NCI-H1048 (cell line): ENCODE data around the gene ROBO1.

Experiments used
- DNase-seq: peaks from one replicate; lab custom pipeline; 2025; lab: John Stamatoyannopoulos, UW

The ROBO1 gene

DNA sequence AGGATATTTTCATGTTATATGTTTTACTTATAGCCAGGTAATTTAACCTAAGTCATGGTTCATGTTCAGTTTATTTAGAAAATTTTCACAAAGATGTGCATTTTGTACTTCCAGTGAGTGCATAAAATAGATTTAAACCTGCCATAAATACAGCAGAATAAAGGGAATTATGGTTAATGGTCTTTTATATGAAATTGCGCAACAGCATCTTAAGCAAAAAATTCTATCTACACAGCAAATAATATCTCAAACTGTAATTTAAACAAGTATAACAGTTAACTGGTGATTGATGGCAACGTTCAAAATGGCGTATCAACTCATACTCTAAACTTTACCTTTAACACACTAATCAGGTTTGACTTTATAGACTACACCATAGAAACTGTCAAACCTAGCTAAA lies 97.6 kb downstream of the ROBO1 start:
- no peak for DNase-seq

DNA sequence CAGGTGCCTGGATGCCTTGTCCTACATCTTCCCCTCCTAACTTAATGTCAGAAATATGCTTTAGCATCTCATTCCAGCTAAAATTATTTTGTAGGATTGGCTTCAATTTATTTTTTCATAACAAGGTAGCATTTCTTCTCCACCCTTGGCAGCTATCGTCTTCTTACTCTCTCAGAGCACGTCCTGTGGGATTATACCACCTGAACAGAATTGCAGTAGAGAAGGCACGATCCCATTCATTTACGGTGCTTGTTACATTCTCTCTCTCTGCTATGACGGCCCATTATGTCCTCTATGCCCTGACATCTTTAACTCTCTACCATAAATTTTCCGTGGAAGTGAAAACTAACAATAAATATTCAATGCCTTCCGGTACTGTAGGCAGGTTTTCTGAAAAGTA lies 103.3 kb downstream of the ROBO1 start:
- DNase-seq = no peak

DNA sequence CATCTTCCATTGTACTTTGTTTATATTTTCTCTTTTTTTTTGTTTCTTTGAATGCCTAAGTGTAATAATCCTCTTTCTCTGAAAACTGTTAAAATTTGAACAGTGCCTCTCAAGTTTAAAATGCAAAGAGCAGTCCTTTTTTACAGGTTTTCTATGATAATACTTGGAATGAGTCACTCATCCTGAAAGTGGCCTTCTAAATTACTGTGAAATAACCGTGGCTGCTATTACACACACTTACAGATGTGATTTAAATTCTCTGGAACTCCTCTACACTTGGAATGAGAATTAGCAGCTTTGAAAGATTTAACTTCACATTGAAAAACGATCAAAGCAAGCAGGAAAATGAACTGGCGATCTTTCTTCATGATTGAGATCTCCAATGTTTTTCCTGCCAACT lies 105.9 kb downstream of the ROBO1 start:
- no peak for DNase-seq

DNA sequence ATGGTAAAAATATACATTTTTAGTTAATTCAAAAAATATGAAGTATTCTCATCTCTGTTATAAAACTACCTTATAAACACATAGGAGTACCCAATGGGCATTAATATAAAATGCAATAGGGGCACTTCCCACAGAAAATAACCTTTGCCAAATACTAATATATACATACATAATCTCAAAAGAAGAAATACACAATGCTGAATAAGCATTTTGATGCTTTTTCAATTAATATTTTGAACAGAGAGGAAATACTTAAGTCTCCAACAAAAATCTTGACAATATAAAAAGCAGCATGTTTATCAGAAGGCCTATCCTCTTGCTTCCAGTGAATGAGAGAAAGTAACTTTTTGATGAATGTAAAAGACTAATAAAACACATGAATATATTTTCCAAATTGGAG lies 110.7 kb downstream of the ROBO1 start:
- DNase-seq = no peak

DNA sequence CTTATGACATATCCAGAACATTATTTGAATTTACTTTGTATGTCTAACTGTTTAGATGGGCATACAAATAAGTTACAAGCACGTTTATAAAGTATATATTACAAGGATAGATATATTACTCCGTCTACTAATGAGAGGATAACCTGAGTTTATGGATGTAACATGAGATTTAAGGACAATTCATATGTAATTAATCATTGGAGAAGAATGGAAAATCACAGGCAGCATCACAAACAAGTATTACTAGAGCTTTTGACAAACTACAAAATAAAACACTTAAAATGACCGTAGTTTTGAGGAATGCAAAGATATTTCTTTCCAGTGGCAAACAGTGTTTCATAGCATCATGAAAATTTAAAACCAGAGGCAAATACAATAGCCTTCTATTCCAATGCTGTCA lies 113.8 kb downstream of the ROBO1 start:
- DNase-seq = no peak

DNA sequence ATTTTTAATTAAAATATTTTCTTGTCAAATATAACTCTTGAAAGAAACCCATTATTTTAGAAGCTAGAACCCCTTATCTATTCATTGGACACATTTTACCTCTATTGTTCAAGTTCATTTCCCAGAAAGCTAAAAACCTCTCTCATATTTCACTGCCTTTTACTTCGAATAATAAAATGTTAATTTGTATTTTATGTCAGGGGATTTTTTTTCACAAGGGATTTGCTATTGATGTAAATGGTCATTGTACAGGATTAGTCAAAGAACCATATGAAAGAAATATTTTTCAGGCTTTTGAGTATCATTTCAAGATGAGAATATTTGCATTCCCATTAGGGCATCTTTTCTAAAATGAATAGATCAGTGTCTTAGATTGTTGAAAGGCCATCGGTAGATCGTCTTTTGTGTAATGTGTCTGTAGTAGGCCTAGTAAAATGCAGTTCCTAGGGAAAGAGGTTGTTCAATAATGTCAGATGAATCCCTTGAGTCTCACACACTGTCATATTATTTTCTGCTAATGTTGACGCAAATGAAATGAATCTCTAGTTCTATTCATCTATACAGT lies 114.5 kb downstream of the ROBO1 start:
- no peak for DNase-seq

DNA sequence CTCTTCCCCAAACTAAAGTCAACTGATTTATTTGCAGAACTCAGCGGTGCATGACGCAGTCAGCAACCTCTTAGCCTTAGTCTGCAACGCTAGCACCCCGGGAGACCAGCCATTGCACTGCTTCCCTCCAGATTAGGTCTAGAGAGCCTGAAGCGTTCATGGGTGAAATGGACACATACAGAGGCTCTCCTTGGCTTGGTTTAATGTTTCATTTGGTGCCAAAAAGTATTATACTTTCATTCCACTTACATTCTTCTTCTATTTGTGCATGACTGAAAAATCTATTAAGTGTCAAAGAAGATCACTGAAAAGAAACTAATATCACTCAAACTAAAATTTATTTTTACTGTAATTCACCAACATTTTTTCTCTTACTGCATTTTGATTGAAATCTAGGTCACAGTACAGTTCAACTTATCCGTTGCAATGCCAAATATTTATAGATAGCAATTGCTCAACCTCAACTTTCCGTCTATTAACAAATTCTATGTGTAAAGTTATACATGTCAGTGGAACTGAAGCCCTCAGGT lies 116.2 kb downstream of the ROBO1 start:
- no peak for DNase-seq

DNA sequence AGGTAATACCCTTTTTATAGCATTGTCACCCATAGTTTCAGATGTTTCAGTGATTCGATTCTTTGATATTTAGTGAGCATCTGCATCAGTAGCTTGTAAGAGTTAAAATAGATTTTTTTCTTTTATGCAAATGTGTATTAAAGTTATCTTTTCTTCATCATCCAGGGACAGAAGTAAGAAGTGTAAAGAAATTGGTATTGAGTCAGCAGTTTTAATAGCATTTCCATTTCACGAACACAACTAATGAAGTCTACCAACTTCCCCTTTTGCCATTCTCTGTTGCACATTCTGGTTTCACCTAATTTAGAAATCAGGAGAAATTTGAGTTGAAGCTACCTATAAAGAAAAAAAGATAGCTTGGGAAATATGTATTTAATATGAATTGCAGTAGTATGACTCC lies 127.9 kb downstream of the ROBO1 start:
- DNase-seq = no peak

DNA sequence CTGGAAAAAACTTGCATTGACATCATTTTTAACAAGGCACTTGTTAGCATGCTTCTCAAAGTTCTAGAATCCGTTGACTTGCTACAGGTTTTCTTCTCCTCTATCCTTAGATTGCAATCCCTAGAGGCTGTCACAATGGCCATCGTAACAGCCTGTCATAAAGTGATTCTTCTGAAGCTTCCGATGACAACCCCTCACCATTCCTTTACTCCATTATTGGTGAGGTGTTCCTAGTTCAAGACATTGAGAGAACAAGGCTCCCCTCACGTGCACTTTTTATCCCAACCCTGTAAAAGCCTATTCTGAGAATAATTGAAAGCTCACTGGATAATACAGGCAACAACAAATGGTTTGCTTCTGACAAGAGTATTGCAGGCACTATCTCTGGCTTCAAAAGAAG lies 131.4 kb downstream of the ROBO1 start:
- no peak for DNase-seq

DNA sequence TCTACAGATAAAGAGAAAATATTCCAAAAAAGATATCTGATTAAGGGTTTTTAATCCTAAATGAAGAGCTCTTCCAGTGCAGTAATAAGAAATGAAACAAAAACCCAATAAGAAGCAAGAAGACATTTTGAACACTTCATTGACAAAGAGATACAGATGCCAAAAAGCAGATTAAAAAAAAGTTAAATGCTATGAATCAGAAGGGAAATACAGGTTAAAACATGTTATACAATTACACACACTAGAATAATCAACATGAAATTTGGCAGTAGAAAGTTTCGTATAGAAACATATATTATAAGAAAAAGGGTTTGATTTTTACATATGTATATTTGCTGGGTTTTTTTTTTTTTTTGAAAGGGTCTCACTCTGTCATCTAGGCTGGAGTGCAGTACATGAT lies 135.0 kb downstream of the ROBO1 start:
- DNase-seq = no peak

DNA sequence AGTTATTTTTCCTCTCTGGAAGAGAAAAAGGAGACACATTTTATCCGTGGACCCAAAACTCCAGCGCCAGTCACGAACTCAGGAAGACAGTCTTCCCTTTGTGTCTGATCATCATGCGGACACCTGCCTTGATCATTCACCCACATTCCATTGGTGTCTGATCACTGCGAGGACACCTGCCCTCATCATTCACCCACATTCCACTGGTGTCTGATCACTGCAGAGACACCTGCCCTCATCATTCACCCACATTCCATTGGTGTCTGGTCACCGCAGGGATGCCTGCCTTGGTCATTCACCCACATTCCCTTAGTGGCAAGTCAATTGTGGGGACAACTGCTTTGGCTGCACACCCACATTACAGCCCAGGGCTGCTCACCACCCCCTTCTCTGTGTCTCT lies 148.9 kb downstream of the ROBO1 start:
- DNase-seq = no peak

DNA sequence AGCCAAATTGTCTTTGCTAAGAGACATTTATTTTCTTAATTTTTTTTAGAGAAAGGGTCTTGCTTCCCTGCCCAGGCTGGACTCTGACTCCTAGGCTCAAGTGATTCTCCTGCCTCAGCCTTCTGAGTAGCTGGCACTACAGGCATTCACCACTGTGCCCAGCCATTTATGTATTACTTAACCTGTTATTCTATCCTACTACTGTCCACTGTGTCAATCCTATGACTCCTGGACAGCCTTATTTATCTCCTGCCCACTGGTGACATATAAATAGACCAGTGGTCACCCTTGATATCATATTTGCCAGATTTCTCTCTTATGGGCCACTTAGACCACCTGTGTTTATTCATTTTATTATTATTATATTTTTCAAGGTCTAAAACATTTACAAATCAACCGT lies 161.4 kb downstream of the ROBO1 start:
- DNase-seq = no peak

DNA sequence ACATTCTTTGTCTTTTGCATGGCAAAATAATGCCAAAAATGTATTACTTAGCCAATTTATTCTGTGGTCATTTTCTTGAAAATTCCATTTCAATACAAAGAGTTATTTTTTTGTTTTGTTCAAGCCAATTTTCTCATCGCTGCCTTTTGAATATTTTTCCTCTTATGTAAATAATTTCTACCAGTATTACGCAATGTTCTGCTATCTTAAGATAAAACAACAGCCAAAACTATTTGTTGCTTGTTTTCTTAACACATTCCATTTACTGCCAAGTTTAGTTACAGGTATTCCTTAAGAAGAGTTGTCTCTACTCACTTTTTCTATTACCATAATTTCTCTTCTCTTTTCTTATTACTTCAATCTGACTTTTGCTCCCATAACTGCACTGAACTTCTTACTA lies 163.1 kb downstream of the ROBO1 start:
- no peak for DNase-seq

DNA sequence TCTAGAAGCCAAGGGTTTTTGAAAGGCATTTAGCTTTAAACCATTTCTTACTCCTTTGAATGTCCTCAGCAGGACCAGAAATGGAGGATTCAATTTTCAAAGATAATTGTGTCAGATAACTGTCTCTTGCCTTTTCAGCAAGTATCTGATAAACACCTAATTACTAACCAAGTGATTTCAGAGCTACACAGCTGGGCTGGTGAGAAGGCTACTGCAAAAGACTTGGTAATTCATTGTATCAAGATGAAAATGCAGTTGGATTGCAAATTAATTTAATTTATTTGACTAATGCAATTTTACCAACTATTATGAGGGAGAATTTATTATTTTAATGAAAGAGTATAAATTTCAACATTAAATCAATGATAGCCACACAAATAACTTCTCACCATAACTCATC lies 165.4 kb downstream of the ROBO1 start:
- DNase-seq = no peak

DNA sequence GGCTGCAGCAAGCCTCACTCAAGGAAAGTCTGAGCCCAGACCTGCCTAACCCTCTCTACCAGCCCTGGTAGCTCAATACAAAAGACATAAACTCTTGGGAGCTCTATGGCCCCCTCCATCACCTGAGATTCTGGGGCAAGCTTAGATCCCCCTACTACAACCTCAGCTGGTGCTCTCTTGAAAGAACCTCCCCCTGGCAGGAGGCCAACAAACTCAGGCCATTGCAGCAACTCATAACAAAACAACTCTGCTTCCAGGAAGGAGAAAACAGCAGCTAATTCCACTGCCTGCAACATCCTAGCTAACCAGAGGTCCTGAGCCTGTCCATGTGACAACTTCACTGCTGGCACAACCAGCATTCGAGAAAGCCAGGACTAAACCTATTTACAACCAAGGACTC lies 169.2 kb downstream of the ROBO1 start:
- DNase-seq = no peak

DNA sequence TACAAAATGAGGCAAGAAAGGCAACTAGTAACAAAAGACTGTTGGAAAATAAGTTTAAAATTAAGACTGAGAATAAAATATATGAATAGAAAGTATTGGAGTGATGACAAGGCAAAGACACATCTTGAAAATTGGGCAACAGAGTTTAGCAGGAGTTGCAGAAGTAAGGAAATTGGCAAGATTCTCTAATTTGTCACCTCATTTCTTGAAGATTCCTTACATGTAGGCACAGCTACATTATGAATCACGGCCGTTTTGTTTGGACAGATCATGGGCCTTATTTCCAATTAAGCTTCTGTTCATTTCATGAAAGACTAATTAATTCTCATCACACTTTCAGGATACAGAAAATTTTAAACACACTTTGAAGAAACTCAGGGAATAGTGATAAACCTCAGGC lies 170.1 kb downstream of the ROBO1 start:
- no peak for DNase-seq

DNA sequence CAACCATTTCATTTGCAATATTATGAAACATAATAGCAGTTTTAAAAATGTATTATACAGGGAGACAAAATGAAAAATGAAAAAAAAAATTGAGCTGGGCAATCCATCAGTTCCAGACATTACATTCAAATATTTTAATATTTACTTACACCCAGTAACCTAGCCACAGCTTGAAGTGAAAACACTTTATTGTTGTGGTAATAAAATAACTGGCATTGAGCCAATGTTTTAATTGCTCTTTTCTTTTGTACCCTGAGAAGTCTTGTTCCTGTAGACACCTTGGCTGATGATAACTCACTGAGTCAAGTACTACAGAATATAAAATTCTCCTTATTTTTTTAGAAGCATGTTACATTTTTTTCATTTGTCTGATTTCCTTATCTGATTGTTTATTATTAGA lies 180.6 kb downstream of the ROBO1 start:
- no peak for DNase-seq

DNA sequence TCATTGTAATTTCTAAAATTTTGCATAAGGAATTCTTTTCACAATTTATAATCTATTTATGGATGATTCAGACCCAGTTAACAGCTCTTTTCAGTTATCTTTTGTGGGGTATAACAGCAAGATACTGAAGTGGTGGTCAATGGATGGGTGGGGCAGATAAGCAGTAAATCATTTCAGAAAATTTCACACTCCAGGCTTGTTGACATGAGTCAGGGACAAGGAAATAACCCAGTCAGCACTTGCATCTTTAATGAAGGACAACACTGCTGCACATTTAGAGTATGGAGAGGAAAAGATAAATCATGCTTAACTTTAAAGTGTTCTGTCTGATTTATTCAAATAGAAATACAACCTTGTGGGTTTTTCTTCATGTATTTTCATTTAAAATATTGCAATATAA lies 181.6 kb downstream of the ROBO1 start:
- DNase-seq = no peak

DNA sequence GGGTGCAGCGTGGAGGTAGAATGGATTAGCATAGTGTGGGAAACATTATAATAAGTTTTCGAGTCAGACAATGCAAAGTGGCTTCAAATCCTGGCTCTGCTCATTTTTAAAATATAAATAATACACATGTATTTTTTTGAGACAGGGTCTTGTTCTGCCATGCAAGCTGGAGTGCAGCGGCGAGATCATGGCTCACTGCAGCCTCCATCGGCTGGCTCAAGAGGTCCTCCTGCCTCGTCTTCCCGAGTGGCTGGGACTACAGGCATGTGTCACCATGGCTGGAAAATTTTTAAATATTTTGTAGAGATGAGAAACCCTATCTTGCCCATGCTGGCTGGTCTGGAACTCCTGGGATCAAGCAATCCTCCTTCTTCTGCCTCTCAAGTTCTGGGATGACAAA lies 194.9 kb downstream of the ROBO1 start:
- DNase-seq = no peak

DNA sequence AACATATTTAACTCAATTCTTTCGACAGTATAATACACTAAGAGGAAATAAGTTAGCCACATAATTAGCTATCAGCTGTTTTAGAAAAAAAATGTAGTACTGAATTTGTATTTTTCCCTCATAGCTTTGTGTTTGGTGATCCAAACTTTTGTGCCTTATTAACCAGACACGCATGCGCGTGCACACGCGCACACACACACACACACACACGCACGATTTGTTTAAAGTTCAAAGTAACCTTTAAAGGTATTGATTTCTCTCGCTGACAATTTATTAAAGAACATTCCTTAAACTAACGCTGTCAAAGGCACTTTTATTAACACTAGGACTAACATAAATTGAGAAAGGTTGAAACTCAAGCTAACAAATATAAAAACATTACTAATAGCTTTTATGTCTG lies 198.9 kb downstream of the ROBO1 start:
- no peak for DNase-seq

DNA sequence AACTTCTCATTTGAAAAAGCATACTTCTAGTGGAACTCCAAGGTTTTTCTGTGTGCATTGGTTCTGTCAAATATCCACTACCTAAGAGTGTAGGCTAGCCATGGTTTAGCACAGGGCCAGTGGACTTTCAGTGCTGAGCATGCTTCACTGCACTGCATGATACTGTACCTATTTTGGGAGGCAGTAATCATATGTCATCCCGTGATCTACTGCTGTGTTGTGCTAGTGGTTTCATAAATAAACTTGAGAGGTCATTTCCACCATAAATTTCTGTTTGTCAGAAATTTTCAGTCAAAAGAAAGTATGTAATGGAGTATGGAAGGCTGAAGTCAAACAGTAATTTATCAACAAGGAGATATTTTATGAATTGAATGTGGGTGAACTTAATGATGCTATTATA lies 203.6 kb downstream of the ROBO1 start:
- no peak for DNase-seq

DNA sequence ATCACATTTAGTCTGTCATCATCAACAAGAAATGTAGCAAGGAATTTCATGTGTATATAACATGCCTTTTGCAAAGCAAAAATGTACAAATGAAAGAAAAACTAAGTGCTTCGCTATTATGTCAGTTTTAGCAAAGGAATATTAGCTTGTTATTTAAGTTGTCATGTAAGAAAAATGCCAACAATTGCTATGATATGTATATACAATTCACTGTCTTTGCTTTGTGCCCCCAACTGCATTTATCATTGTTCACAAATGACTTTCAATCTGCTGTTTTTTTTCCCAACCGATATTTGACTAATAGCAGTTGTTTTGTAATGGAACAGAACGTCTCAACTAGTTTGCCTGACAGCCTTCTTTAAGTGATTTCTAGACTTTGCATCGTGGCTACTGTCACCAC lies 207.1 kb downstream of the ROBO1 start:
- DNase-seq = no peak

DNA sequence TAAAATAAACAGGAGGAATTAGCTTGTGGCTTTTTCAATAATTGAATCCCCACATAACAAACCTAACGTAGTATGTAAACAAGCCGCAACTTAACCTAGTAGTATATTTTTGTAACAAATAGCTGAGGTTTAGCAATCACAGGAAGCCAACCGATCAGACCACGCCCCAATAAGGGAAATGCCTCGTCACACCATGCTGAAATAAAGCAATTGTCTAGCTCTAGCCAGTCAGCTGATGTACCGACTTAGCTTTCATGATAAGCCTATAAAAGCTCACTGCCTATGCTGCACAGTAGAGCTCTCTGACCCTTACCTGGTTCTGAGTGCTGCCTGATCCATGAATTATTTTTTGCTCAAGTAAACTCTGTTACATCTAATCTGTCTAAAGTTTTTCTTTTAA lies 208.9 kb downstream of the ROBO1 start:
- DNase-seq = no peak

DNA sequence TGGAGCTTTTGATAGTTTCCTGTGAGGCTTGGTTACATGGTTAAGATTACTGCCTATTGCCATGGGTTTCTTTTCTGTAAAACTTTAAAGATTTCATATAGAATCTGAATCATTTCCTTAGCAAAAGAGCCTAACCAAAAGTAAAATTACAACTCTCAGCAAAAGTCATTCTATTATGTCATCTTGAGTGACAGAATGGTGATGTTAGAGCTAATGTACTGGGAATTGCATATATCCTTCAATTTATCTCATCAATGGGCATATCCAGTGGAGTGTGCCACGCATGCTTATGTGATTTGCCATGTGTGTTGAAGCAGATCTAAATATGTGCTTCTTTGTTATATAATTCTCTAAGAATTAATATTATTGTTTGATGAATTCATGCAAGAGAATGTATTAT lies 212.1 kb downstream of the ROBO1 start:
- no peak for DNase-seq

DNA sequence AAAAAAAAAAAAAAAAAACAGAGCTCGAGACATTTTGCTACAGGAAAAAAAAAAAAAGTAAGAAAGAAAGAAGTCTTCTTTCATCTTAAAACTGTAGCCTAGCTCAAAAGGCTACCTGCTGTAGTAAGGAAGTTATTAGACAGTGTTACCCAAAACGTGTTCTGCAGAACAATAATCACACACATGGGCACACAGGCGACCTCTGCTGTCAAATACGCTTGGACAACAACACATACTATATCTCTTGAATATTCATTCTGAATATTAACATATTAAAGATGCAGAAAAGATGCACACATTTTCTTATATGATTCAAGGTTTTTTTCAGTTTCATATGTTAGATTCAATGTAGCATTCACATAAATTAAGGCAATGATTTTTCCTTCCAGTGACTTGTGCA lies 215.8 kb downstream of the ROBO1 start:
- no peak for DNase-seq
